KMS-11 (cell line): ENCODE results near the gene TBCD.

Source experiments
- H2AFZ ChIP-seq: fragments of 200-600 bp; sonication (generic); 2 replicates; pipeline ENCODE4 v1.6.1; 2016; ENCODE audit warnings: antibody characterized with exemption, mixed run types, low read depth
- H3K27ac ChIP-seq: fragments of 200-600 bp; sonication (generic); 2 replicates; pipeline ENCODE4 v1.6.1; 2016; ENCODE audit warnings: mild to moderate bottlenecking, mixed run types
- H3K27me3 ChIP-seq: fragments of 200-600 bp; sonication (generic); 2 replicates; pipeline ENCODE4 v1.6.1; 2017; ENCODE audit warnings: mild to moderate bottlenecking, low read depth, mixed run types, moderate library complexity; ENCODE audit not compliant: insufficient read depth
- H3K36me3 ChIP-seq: fragments of 200-600 bp; sonication (generic); 2 replicates; pipeline ENCODE4 v1.6.1; 2017; ENCODE audit warnings: mild to moderate bottlenecking, mixed run types; ENCODE audit not compliant: insufficient read depth
- H3K4me1 ChIP-seq: fragments of 200-600 bp; sonication (generic); 2 replicates; pipeline ENCODE4 v1.6.1; 2016; ENCODE audit warnings: mild to moderate bottlenecking, low read depth, mixed run types; ENCODE audit not compliant: poor library complexity, severe bottlenecking
- H3K4me2 ChIP-seq: fragments of 200-600 bp; sonication (generic); 2 replicates; pipeline ENCODE4 v1.7.0; 2016; ENCODE audit warnings: mild to moderate bottlenecking, mixed run types
- H3K4me3 ChIP-seq: fragments of 200-600 bp; sonication (generic); IDR thresholded peaks from 2 replicates; pipeline ENCODE4 v1.6.1; 2017; ENCODE audit warnings: low read depth, low read length, mixed read lengths; ENCODE audit not compliant: insufficient read depth
- H3K79me2 ChIP-seq: fragments of 200-600 bp; sonication (generic); 2 replicates; pipeline ENCODE4 v1.6.1; 2016; ENCODE audit warnings: low read depth, mixed run types; ENCODE audit not compliant: insufficient read depth
- H3K9ac ChIP-seq: fragments of 200-600 bp; sonication (generic); 2 replicates; pipeline ENCODE4 v1.6.1; 2016; ENCODE audit warnings: mild to moderate bottlenecking, mixed run types
- H4K20me1 ChIP-seq: fragments of 200-600 bp; sonication (generic); 2 replicates; pipeline ENCODE4 v1.6.1; 2016; ENCODE audit warnings: mild to moderate bottlenecking, mixed run types; ENCODE audit not compliant: insufficient read depth
- TF ChIP-seq, protein P1 (sequence below): fragments of 200-600 bp; sonication (generic); conservative IDR thresholded peaks from 2 replicates; pipeline ENCODE4 v1.6.1; 2017; ENCODE audit warnings: low read depth, mild to moderate bottlenecking, antibody characterized with exemption, low read length, moderate library complexity, mixed read lengths

TBCD gene

DNA sequence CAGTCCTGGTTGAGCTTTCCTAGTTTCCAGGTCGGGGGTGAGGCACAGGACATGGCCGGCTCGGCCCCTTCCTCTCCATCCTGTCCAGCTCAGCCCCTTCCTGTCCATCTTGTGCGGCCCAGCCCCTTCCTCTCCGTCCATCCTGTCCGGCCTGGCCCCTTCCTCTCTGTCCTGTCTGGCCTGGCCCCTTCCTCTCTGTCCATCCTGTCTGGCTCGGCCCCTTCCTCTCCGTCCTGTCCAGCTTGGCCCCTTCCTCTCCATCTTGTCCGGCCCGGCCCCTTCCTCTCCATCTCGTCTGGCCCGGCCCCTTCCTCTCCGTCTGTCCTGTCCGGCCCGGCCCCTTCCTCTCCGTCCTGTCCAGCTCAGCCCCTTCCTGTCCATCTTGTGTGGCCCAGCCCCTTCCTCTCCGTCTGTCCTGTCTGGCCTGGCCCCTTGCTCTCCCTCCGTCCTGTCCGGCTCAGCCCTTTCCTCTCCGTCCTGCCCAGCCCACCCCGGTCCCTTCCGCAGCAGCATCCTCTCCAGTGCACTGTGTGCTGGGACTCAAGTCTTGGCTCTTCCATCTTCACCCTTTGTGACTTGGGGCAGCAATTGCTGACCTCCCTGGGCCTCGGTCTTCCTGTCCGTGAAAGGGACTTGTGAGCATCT lies 93.4 kb downstream of the TBCD start:
- no peaks in the 10 kb centered on the region for H4K20me1 ChIP-seq
- H2AFZ ChIP-seq = no peak overlapping the region
- no peaks in the 10 kb centered on the region for H3K36me3 ChIP-seq
- no peaks in the 10 kb centered on the region for H3K79me2 ChIP-seq
- no peak overlapping the region for H3K9ac ChIP-seq
- TF ChIP-seq, protein P1, sequence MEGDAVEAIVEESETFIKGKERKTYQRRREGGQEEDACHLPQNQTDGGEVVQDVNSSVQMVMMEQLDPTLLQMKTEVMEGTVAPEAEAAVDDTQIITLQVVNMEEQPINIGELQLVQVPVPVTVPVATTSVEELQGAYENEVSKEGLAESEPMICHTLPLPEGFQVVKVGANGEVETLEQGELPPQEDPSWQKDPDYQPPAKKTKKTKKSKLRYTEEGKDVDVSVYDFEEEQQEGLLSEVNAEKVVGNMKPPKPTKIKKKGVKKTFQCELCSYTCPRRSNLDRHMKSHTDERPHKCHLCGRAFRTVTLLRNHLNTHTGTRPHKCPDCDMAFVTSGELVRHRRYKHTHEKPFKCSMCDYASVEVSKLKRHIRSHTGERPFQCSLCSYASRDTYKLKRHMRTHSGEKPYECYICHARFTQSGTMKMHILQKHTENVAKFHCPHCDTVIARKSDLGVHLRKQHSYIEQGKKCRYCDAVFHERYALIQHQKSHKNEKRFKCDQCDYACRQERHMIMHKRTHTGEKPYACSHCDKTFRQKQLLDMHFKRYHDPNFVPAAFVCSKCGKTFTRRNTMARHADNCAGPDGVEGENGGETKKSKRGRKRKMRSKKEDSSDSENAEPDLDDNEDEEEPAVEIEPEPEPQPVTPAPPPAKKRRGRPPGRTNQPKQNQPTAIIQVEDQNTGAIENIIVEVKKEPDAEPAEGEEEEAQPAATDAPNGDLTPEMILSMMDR = no peak
- no peak overlapping the region for H3K4me2 ChIP-seq
- no peak overlapping the region for H3K4me3 ChIP-seq
- no peak overlapping the region for H3K27ac ChIP-seq
- peaks cover 4% of the 10 kb centered on the region for H3K4me1 ChIP-seq
- H3K27me3 ChIP-seq = no peaks in the 10 kb centered on the region

- TF ChIP-seq, protein P1 = no peak
- Histone ChIP-seq H4K20me1 (no peaks in the 10 kb centered on the region), H3K36me3 (no peaks in the 10 kb centered on the region), H3K4me2 (no peak overlapping the region), H3K79me2 (no peaks in the 10 kb centered on the region), H3K4me3 (no peak overlapping the region), H2AFZ (no peak overlapping the region), H3K4me1 (peaks cover 4% of the 10 kb centered on the region), H3K27me3 (no peaks in the 10 kb centered on the region), H3K9ac (no peak overlapping the region), H3K27ac (no peak overlapping the region)
These were observed 94.3 kb downstream of the TBCD start for GRCh38 chr17:82846061-82846691.

DNA sequence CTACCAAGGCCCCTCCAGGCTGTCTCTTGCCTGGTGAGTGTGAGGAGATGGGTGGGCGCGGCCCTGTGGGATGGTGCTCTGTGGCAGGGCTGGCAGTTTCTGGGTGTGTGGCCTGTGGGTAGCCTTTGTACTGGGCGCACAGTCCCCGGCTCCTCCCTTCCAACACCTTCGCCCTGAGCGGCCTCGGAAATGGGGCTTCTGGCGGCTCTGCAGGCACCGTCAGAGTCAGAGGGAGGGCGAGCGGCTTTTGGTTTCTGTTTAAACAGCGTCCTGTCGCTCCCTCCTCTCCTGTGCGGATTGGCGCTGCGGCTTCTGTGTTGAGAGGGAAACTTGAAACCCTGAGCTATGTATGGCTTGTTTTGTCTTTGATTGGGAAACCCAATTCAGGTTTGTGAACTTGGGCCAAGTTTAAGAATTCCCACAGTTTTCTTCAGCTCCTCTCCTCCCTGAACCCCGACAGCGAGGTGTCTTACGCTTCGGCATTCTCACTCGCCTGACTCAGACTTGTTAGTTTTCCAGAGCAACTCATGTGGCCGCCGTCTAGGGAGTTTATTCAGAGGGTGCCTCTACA lies 96.2 kb downstream of the TBCD start:
- no peak overlapping the region for H3K27ac ChIP-seq
- H3K4me2 ChIP-seq = no peak overlapping the region
- no peak overlapping the region for H3K9ac ChIP-seq
- no peaks in the 10 kb centered on the region for H3K36me3 ChIP-seq
- H3K4me1 ChIP-seq = peaks cover 4% of the 10 kb centered on the region
- TF ChIP-seq, protein P1 = no peak
- no peak overlapping the region for H3K4me3 ChIP-seq
- no peaks in the 10 kb centered on the region for H4K20me1 ChIP-seq
- H2AFZ ChIP-seq = no peak overlapping the region
- H3K79me2 ChIP-seq = no peaks in the 10 kb centered on the region
- H3K27me3 ChIP-seq = no peaks in the 10 kb centered on the region

DNA sequence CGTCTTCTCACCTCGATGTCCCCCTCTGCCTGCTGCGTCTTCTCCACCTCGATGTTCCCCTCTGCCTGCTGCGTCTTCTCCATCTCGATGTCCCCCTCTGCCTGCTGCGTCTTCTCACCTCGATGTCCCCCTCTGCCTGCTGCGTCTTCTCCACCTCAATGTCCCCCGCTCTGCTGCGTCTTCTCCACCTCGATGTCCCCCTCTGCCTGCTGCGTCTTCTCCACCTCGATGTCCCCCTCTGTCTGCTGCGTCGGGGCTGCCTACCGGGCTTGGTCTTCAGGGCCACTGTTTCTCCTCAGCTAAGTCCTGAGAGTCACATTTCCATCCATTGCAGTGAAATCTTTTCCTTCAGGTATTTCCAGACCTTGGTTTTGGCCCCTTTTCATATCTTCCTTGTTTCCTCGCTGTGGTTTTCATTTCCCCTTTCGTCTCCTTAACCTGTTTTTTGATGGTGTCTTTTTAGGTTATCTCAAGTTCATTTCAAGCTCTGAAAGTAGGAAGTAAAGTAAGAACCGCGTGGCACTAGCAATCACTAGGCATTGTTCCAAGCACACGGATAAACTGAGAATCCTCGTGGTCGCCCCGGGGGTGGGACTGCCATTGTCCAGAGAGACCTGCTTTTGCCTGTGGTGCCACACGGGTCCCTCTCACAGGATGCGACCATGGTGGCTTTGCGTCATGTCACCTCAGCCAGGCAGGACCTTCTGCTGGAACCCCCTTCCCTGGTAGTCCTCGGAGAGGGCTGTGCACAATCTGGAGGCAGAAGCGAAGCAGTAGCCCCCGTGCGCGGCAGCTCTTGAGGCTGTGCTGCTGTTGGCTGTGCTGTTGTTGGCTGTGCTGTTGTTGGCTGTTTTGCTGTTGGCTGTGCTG lies 97.4 kb downstream of the TBCD start:
- Histone ChIP-seq H3K4me3 (no peak overlapping the region), H3K4me2 (no peak overlapping the region), H2AFZ (no peak overlapping the region), H3K79me2 (no peaks in the 10 kb centered on the region; the same call in 1 of the 2 replicates), H3K4me1 (no peaks in the 10 kb centered on the region), H3K27ac (no peak overlapping the region), H3K36me3 (no peaks in the 10 kb centered on the region), H3K27me3 (no peaks in the 10 kb centered on the region), H3K9ac (no peak overlapping the region), H4K20me1 (no peaks in the 10 kb centered on the region)
- TF ChIP-seq, protein P1 = no peak
